ENCODE results near the gene KCND1.
A peak's percentile ranks its signal among the peaks of the same experiment; 100 is the strongest.

Gene KCND1

DNA sequence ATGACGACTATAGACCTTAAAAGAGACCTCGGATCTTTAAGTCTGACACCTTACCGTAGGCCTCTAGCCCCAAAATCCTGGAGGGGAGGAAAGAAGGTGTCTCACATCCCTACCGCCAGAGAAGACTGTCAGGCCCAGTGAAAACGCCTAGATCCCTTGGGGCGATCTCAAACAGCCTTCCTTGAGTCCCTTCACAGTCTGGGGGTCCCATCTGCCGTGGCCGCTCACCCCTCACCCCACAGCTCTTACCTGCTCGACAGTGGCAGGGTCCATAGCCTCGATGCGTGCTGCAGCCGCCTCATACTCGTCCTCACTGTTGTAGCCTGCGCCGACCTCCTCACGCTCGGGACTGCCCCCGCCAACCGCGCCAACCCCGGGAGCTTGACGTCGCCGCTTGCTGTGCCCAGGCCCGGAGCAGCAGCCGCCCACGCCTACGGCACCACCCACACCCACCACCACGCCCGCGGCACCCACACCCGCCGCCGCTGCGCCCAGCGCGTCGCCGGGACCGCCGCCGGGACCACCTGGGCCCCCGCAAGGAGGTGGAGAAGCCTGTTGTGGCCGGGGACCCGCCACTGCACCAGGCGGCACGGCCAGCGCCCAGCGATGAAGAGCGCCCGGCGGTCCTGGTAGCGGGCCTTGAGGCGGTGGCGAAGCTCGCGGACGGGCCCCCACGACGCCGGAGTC, 14.8 kb downstream of the KCND1 start:
- Histone ChIP-seq H3K4me1 (ENCODE audit: control insufficient read depth, insufficient read depth, low read length) (peaks cover 7% of the 10 kb centered on the region), H3K27me3 (ENCODE audit: control insufficient read depth, insufficient read depth, low read length) (no peaks in the 10 kb centered on the region), H3K9ac (ENCODE audit: low read depth, low read length) (peak overlapping the region; percentile 70), H3K36me3 (ENCODE audit: control insufficient read depth, insufficient read depth, low read length) (peaks cover 11% of the 10 kb centered on the region), H3K9me3 (ENCODE audit: control insufficient read depth, insufficient read depth, low read length) (no peaks in the 10 kb centered on the region), H3K4me3 (ENCODE audit: low read depth, low read length) (peak overlapping the region; percentile 48)

DNA sequence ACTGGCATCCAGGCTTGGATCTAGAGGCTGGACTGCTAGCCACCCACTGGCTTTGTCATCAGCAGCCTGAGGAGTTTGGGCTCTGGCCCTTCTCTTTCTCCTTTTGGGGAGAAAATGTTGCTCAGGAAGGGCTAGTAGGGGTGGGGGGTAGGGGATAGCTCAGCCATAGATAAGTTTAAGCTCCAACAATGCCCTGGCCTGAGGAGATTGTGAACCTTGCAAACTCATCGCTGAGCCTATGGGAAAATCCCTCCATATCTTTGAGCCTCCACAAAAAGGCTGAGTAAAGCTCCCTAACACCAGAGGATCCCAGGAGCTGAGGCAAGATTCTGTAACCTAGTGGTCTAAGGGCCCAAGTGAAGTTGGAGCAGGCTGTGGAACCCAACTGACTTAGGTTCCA, 23.1 kb downstream of the KCND1 start:
- Histone ChIP-seq H3K4me1 (ENCODE audit: control insufficient read depth, insufficient read depth, low read length) (no peaks in the 10 kb centered on the region), H3K9ac (ENCODE audit: low read depth, low read length) (no peak overlapping the region), H3K36me3 (ENCODE audit: control insufficient read depth, insufficient read depth, low read length) (no peaks in the 10 kb centered on the region), H3K9me3 (ENCODE audit: control insufficient read depth, insufficient read depth, low read length) (no peaks in the 10 kb centered on the region), H3K27me3 (ENCODE audit: control insufficient read depth, insufficient read depth, low read length) (no peaks in the 10 kb centered on the region), H3K4me3 (ENCODE audit: low read depth, low read length) (no peak overlapping the region)

DNA sequence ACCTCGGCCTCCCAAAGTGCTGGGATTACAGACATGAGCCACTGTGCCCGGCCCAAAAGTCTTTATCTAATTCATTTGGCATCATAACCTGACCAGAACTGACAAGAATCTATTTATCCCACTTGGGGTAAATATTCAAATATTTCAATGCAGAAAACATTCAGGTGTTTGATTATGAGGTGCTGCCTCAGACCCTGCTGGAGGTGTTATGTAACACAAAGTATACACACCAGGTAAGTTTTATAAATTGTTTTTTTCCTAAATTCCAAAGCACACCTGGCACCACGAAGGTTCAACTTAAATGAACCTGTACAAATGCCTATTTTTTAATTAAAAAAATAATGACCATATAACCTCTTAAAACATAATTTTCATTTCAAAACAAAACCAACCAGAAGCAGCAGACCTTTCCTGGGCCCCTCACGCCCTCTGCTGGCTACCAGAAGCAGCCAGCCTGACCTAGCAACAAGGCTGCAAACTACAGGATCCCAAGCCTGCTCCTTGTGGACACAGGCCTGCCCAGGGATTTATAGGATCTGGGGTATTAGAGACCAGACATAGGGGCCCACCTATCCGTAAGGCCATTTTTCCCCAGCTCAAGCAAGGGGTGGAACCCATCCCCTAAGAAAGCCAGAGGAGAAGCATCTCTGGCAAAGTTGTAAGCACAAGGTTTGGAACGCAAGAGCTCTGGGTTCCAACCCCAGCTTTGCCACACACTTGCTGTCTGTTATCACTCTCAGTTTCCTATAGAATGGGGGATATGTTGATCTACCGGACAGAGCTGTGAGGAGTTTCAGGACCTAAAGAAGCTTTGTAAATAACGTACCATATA, 25.9 kb downstream of the KCND1 start:
- Histone ChIP-seq H3K27me3 (ENCODE audit: control insufficient read depth, insufficient read depth, low read length) (no peaks in the 10 kb centered on the region), H3K4me3 (ENCODE audit: low read depth, low read length) (no peak overlapping the region), H3K9ac (ENCODE audit: low read depth, low read length) (no peak overlapping the region), H3K4me1 (ENCODE audit: control insufficient read depth, insufficient read depth, low read length) (no peaks in the 10 kb centered on the region), H3K36me3 (ENCODE audit: control insufficient read depth, insufficient read depth, low read length) (peaks cover 3% of the 10 kb centered on the region), H3K9me3 (ENCODE audit: control insufficient read depth, insufficient read depth, low read length) (no peaks in the 10 kb centered on the region)

DNA sequence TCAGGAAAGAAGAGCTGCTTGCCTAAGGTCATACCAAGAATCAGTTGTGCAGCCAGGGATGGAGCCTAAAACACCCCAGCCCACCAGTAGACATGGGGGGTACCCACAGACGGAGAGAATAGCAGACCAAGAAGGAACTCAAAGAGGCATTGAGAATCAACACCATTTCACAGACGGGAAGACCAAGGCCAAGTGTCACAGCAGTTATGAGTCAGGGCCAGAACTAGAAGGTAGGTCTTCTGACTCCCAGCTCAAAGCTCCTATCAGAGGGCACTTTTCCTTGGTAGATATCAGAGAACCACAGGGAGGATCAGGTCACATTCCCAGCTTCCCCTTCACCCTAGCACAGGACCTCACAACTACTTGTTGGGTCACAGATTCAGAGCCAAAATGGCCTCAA, 28.7 kb downstream of the KCND1 start:
- no peak overlapping the region for H3K4me3 ChIP-seq (ENCODE audit: low read depth, low read length)
- peaks cover 4% of the 10 kb centered on the region for H3K4me1 ChIP-seq (ENCODE audit: control insufficient read depth, insufficient read depth, low read length)
- no peaks in the 10 kb centered on the region for H3K27me3 ChIP-seq (ENCODE audit: control insufficient read depth, insufficient read depth, low read length)
- H3K9me3 ChIP-seq (ENCODE audit: control insufficient read depth, insufficient read depth, low read length), result no peaks in the 10 kb centered on the region
- no peak overlapping the region for H3K9ac ChIP-seq (ENCODE audit: low read depth, low read length)
- peaks cover 7% of the 10 kb centered on the region for H3K36me3 ChIP-seq (ENCODE audit: control insufficient read depth, insufficient read depth, low read length)

DNA sequence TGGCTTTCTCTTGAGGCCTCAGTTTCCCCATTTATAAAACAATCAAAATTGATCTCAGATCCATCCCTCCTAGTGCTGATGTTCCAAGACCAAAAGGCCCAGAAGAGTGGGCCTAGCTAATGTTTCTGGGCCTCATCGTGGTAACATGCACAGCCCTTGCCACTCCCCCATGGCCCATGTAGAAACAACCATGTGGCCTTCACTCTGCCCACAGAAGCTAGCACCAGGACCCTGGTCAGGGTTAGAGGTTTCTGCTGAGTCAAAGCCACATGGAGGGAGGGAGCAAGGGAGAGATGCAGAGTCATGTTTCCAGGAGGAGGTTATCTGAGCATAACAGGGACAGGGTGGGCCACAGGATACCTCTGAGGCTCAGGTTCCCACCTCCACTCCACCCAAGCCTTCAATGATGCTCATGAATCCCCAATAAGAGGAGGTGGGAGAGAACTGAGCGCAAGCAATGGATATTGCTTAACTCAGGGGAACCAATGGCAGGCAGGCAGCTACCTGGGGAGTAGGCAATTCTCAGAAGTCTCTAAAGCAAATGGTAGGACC, 31.2 kb downstream of the KCND1 start:
- no peak overlapping the region for H3K9ac ChIP-seq (ENCODE audit: low read depth, low read length)
- H3K36me3 ChIP-seq (ENCODE audit: control insufficient read depth, insufficient read depth, low read length), result peaks cover 7% of the 10 kb centered on the region
- no peaks in the 10 kb centered on the region for H3K27me3 ChIP-seq (ENCODE audit: control insufficient read depth, insufficient read depth, low read length)
- H3K4me3 ChIP-seq (ENCODE audit: low read depth, low read length), result no peak overlapping the region
- H3K4me1 ChIP-seq (ENCODE audit: control insufficient read depth, insufficient read depth, low read length), result peaks cover 17% of the 10 kb centered on the region
- H3K9me3 ChIP-seq (ENCODE audit: control insufficient read depth, insufficient read depth, low read length), result no peaks in the 10 kb centered on the region

DNA sequence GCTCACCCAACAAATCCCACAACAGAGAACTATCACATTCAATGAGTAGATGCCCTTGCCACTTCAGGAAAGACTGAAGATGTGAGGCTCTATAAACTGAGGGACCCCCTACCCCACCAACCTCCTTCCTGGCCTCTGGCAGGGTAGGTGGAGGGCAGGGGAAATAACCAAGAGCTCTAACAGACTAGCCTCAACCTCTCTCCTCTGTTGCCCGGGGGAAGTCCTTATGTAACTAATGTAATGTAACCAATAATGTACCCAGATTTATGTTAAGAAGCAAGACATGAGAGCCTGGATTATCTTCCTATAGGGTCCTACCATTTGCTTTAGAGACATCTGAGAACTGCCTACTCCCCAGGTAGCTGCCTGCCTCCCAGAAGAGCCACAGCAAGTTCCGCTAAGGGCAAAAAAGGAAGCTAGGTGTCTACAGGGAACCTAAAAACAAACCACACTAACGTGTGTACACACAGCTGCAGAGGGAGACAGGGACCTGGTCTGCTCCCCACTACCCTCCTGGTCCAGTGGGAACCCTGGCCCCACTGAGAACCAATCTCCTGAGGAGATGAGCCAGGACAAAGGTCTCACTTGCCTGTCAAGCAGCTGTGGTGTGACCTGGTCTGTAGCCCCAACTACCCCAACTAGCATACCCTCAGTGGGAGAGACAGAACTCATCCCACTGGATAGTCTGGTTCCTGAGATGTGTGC, 32.0 kb downstream of the KCND1 start:
- Histone ChIP-seq H3K4me1 (ENCODE audit: control insufficient read depth, insufficient read depth, low read length) (peaks cover 17% of the 10 kb centered on the region), H3K27me3 (ENCODE audit: control insufficient read depth, insufficient read depth, low read length) (no peaks in the 10 kb centered on the region), H3K9me3 (ENCODE audit: control insufficient read depth, insufficient read depth, low read length) (no peaks in the 10 kb centered on the region), H3K9ac (ENCODE audit: low read depth, low read length) (no peak overlapping the region), H3K4me3 (ENCODE audit: low read depth, low read length) (no peak overlapping the region), H3K36me3 (ENCODE audit: control insufficient read depth, insufficient read depth, low read length) (peaks cover 9% of the 10 kb centered on the region)

DNA sequence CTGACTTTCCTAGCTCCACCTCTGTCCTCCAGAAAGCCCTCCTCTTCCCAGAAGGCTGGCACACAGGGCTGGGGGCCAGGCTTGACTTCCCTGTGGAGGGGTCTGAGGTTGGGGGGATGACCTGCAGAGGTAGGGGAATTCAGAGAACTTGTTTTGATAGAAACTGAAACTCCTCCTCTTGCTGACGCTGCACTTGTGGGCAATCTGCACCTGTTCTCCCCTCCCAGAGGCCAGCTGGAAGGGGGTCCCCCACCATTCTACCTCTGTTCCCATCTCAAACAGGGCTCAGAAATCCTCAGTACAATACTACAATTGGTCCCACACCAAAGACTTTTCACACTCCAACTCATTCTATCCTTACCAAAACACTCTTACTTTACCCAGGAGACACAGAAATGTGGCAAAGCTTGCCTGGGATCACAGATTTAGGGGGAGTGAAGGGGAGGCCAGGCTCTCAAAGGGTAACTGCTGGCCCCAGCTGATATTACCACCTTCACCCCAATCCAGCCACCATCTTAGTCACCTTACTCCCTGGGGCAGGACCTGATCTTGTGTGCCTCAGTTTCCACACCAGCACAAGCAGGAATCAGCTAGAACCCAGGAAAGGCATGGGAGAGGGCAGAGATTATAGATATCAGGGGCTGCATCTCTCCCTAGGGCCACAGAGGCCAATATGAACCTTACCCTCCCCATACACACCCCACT, 32.8 kb downstream of the KCND1 start:
- H3K27me3 ChIP-seq (ENCODE audit: control insufficient read depth, insufficient read depth, low read length), result no peaks in the 10 kb centered on the region
- no peak overlapping the region for H3K4me3 ChIP-seq (ENCODE audit: low read depth, low read length)
- H3K9ac ChIP-seq (ENCODE audit: low read depth, low read length), result no peak overlapping the region
- H3K36me3 ChIP-seq (ENCODE audit: control insufficient read depth, insufficient read depth, low read length), result peaks cover 17% of the 10 kb centered on the region
- no peaks in the 10 kb centered on the region for H3K9me3 ChIP-seq (ENCODE audit: control insufficient read depth, insufficient read depth, low read length)
- peaks cover 17% of the 10 kb centered on the region for H3K4me1 ChIP-seq (ENCODE audit: control insufficient read depth, insufficient read depth, low read length)

DNA sequence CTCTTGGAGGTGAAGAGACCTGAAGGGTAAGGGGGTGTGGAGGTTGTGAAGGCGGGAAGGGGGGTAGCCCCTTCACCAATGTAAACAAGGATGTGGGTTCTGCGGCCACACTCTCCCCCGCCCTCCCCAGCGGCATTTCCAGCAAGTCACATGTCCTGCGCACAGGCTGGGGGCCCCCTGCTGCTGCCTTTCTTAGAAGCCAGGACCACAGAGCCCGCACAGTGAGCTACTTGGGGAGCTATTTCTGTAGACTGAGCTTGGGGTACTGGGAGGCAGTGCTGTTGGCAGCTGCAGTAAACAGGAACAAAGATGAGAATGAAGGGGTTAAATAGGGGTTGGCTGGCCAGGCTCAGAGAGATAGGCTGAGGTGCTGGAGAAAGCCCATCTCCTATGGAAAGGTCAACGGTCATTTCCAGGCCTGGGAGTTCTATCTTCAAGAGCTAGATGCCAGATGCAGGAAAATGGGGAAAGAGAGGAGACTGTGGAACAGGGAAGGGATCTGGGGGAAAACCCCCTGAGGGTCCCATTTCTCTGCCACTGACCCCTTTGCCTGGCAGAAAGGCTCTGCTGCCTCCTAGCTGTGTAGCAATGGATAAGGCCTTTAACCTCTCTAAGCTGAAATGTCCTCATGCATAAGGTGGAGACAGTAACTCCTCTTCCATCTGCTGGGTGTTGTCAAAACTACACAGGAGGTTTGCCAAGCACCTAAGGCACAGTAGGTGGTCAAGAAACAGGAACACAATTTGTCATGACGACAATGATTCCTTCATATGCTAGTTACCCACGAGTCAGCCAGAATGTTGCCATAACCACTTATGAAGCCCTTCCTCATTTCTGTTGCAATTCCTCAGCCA, 34.4 kb downstream of the KCND1 start:
- H3K36me3 ChIP-seq (ENCODE audit: control insufficient read depth, insufficient read depth, low read length), result peaks cover 18% of the 10 kb centered on the region
- peaks cover 17% of the 10 kb centered on the region for H3K4me1 ChIP-seq (ENCODE audit: control insufficient read depth, insufficient read depth, low read length)
- H3K27me3 ChIP-seq (ENCODE audit: control insufficient read depth, insufficient read depth, low read length), result no peaks in the 10 kb centered on the region
- H3K9me3 ChIP-seq (ENCODE audit: control insufficient read depth, insufficient read depth, low read length), result no peaks in the 10 kb centered on the region
- peak overlapping the region; percentile 2 for H3K9ac ChIP-seq (ENCODE audit: low read depth, low read length)
- H3K4me3 ChIP-seq (ENCODE audit: low read depth, low read length), result peak overlapping the region; percentile 20

DNA sequence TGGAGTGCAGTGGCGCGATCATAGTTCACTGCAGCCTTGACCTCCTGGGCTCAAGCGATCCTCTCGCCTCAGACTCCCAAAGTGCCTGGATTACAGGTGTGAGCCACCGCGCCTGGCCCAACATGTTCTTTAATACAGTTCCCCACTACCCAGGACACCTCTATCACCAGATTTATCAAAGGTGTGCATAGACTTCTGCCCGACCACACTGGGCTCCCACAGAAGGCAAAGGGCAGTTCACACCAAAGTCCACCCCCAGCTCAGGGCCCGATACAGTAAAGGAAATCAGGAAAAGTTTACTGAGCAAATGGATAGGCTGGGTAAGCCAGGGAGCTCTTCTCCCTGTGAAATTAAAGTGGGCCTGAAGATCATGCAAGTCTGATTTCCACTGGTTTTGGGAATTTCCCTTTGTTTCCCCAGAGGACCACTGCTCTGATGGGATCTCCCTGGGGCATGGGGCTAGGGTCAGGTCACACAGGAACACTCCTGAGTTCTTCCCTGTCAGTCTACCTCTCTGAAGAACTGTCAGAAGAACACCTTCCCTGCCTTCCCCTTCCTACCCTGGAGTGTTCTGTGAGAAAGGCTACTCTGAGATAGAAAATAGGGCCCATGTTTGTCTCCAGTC, 35.1 kb downstream of the KCND1 start:
- Histone ChIP-seq H3K9ac (ENCODE audit: low read depth, low read length) (no peak overlapping the region), H3K4me3 (ENCODE audit: low read depth, low read length) (peak overlapping the region; percentile 20), H3K36me3 (ENCODE audit: control insufficient read depth, insufficient read depth, low read length) (peaks cover 18% of the 10 kb centered on the region), H3K4me1 (ENCODE audit: control insufficient read depth, insufficient read depth, low read length) (peaks cover 17% of the 10 kb centered on the region), H3K27me3 (ENCODE audit: control insufficient read depth, insufficient read depth, low read length) (no peaks in the 10 kb centered on the region), H3K9me3 (ENCODE audit: control insufficient read depth, insufficient read depth, low read length) (no peaks in the 10 kb centered on the region)

DNA sequence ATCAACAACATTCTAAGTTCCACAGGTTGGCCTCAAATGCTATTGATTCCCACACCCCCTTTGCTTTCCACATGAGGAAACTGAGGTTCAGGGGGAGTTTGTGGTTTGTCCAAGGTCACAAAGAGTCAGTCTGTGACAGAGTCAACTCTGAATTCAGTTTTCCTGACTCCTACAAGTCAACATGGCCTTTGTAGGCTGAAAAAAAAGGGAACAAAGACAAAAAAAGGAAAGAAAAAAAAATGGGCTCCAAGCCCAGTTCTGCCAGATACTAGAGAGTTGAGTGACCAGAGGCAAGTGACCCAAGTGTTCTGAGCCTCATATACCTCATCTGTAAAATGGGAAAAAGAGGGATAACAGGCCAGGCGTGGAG, 36.4 kb downstream of the KCND1 start:
- Histone ChIP-seq H3K4me3 (ENCODE audit: low read depth, low read length) (no peak overlapping the region), H3K4me1 (ENCODE audit: control insufficient read depth, insufficient read depth, low read length) (peaks cover 17% of the 10 kb centered on the region), H3K36me3 (ENCODE audit: control insufficient read depth, insufficient read depth, low read length) (peaks cover 16% of the 10 kb centered on the region), H3K9me3 (ENCODE audit: control insufficient read depth, insufficient read depth, low read length) (no peaks in the 10 kb centered on the region), H3K27me3 (ENCODE audit: control insufficient read depth, insufficient read depth, low read length) (no peaks in the 10 kb centered on the region), H3K9ac (ENCODE audit: low read depth, low read length) (no peak overlapping the region)

All from iPS-15b (cell line).